Mesothelial cell of epicardium (in vitro differentiated cells): Measurements from ENCODE around the gene HSP90AB1. TPM values are rescaled to one million over a fixed set of nuclear protein-coding genes. Genes with fewer than 3 reads are reported as not detected.

Experiments used
- DNase-seq, 2 experiments: peaks; one replicate each; pipeline ENCODE4 v3.0.0; 2021; ENCODE audit warnings: low spot score in 2 of 2; ENCODE audit not compliant: unreplicated experiment in 2 of 2
- H3K27ac Mint-ChIP-seq: 2 replicates; pipeline ENCODE4 v1.8.0; 2021; ENCODE audit warnings: mixed read lengths
- H3K27me3 Mint-ChIP-seq: 2 replicates; pipeline ENCODE4 v1.8.0; 2021; ENCODE audit warnings: low read depth, mixed read lengths
- H3K36me3 Mint-ChIP-seq: 2 replicates; pipeline ENCODE4 v1.8.0; 2021; ENCODE audit warnings: mixed read lengths
- H3K4me1 Mint-ChIP-seq: 2 replicates; pipeline ENCODE4 v1.8.0; 2021; ENCODE audit warnings: mixed read lengths
- H3K4me3 Mint-ChIP-seq: 2 replicates; pipeline ENCODE4 v1.8.0; 2021; ENCODE audit warnings: mild to moderate bottlenecking, moderate library complexity, mixed read lengths
- H3K9me3 Mint-ChIP-seq: 2 replicates; pipeline ENCODE4 v1.8.0; 2021; ENCODE audit warnings: mixed read lengths
- total RNA-seq: library from RNA; stranded (reverse); gene quantifications from 3 replicates; pipeline ENCODE4 v1.2.1, GENCODE V29; 2021
- TF ChIP-seq, protein P1 (sequence below): fragments of 200-600 bp; sonication (generic); IDR thresholded peaks from one replicate; pipeline ENCODE4 v1.5.0; 2021; ENCODE audit warnings: antibody characterized with exemption; ENCODE audit not compliant: unreplicated experiment

Gene HSP90AB1
- total RNA-seq, 1 donor from 2014 or later = 992 TPM

GRCh38 chr6:44284121-44284520 is 37.2 kb downstream of the HSP90AB1 start:
- TF ChIP-seq, protein P1, sequence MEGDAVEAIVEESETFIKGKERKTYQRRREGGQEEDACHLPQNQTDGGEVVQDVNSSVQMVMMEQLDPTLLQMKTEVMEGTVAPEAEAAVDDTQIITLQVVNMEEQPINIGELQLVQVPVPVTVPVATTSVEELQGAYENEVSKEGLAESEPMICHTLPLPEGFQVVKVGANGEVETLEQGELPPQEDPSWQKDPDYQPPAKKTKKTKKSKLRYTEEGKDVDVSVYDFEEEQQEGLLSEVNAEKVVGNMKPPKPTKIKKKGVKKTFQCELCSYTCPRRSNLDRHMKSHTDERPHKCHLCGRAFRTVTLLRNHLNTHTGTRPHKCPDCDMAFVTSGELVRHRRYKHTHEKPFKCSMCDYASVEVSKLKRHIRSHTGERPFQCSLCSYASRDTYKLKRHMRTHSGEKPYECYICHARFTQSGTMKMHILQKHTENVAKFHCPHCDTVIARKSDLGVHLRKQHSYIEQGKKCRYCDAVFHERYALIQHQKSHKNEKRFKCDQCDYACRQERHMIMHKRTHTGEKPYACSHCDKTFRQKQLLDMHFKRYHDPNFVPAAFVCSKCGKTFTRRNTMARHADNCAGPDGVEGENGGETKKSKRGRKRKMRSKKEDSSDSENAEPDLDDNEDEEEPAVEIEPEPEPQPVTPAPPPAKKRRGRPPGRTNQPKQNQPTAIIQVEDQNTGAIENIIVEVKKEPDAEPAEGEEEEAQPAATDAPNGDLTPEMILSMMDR = no peak
- no peaks in the 10 kb centered on the region for H3K9me3 Mint-ChIP-seq
- H3K4me1 Mint-ChIP-seq = no peaks in the 10 kb centered on the region
- no peak for DNase-seq
- peaks cover 82% of the 10 kb centered on the region for H3K27me3 Mint-ChIP-seq
- no peak overlapping the region for H3K4me3 Mint-ChIP-seq
- H3K36me3 Mint-ChIP-seq = no peaks in the 10 kb centered on the region
- no peak overlapping the region for H3K27ac Mint-ChIP-seq

- Mint-ChIP-seq H3K27ac (no peak overlapping the region), H3K4me1 (no peaks in the 10 kb centered on the region), H3K36me3 (no peaks in the 10 kb centered on the region), H3K9me3 (no peaks in the 10 kb centered on the region), H3K27me3 (peaks cover 81% of the 10 kb centered on the region), H3K4me3 (no peak overlapping the region)
- no peak for DNase-seq
- TF ChIP-seq, protein P1 = no peak
Observed at GRCh38 chr6:44284867-44285266, 38.0 kb downstream of the HSP90AB1 start.

DNA sequence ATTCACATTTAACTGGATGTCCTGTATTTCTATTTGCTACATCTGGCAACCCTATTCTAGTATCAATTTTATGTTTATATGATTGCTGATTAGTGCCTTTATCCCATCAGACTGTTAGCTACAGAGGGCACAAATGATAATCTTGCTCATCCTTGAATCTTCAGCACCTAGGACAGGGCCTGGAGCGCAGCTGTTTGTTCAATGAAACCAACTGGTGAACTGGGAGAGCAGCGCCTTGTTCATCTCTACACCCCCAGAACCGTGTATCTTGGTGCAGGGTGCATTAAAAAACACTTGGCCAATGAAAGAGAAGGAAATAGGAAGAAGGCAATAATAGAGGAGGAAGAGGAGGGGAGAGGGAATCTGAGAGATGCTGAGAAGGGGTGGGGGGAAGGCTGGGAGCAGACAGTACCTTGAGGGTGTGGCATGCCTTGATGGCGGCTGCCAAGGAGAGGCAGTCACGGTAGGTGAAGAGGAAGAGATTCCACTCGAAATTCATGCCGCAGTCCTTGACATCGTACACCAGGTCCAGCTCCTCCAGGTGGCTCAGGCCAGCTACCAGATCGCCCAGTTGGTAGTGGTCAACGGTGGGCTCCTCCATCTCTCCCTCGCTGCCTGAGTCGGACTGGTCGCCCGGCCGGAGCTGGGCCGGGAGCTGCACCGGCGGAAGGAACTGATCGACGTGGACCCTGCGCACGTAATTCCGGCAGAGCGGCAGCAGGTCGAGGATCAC is 38.8 kb downstream of the HSP90AB1 start:
- H3K9me3 Mint-ChIP-seq = no peaks in the 10 kb centered on the region
- no peak for DNase-seq
- peaks cover 81% of the 10 kb centered on the region for H3K27me3 Mint-ChIP-seq
- H3K36me3 Mint-ChIP-seq = no peaks in the 10 kb centered on the region
- no peak overlapping the region for H3K4me3 Mint-ChIP-seq
- no peaks in the 10 kb centered on the region for H3K4me1 Mint-ChIP-seq
- H3K27ac Mint-ChIP-seq = no peak overlapping the region
- TF ChIP-seq, protein P1 = no peak

- Mint-ChIP-seq H3K9me3 (no peaks in the 10 kb centered on the region), H3K4me1 (no peaks in the 10 kb centered on the region), H3K27me3 (peaks cover 82% of the 10 kb centered on the region), H3K36me3 (no peaks in the 10 kb centered on the region), H3K4me3 (no peak overlapping the region), H3K27ac (no peak overlapping the region)
- DNase-seq = no peak
- TF ChIP-seq, protein P1 = no peak
Observed at GRCh38 chr6:44286285-44286565, 39.3 kb downstream of the HSP90AB1 start.

GRCh38 chr6:44286747-44287146 is 39.8 kb downstream of the HSP90AB1 start:
- no peak for DNase-seq
- Mint-ChIP-seq H3K4me1 (no peaks in the 10 kb centered on the region), H3K36me3 (no peaks in the 10 kb centered on the region), H3K4me3 (no peak overlapping the region), H3K9me3 (no peaks in the 10 kb centered on the region), H3K27me3 (peaks cover 87% of the 10 kb centered on the region), H3K27ac (no peak overlapping the region)
- TF ChIP-seq, protein P1 = no peak
